Measurements from ENCODE around the gene U2AF2.

U2AF2 gene

GRCh38 chr19:55690769-55691545 lies 36.1 kb downstream of the U2AF2 start:
- H3K9me3 Mint-ChIP-seq: no peaks in the 10 kb centered on the region
- H3K36me3 Mint-ChIP-seq (ENCODE audit: low read depth): peaks cover 19% of the 10 kb centered on the region
- H3K27ac Mint-ChIP-seq: no peak overlapping the region
- H3K27me3 Mint-ChIP-seq: no peaks in the 10 kb centered on the region
- no peaks in the 10 kb centered on the region for H3K4me1 Mint-ChIP-seq (ENCODE audit: low read depth)
- H3K4me3 Mint-ChIP-seq: no peak overlapping the region

- Mint-ChIP-seq H3K27me3 (no peaks in the 10 kb centered on the region), H3K36me3 (ENCODE audit: low read depth) (peaks cover 13% of the 10 kb centered on the region), H3K4me1 (ENCODE audit: low read depth) (no peaks in the 10 kb centered on the region)
Measured at GRCh38 chr19:55691561-55692481, 37.0 kb downstream of the U2AF2 start.

GRCh38 chr19:55692681-55693081 lies 37.8 kb downstream of the U2AF2 start:
- no peaks in the 10 kb centered on the region for H3K4me1 Mint-ChIP-seq (ENCODE audit: low read depth)
- no peaks in the 10 kb centered on the region for H3K27me3 Mint-ChIP-seq
- no peak overlapping the region for H3K4me3 Mint-ChIP-seq
- H3K36me3 Mint-ChIP-seq (ENCODE audit: low read depth): peaks cover 18% of the 10 kb centered on the region
- no peak overlapping the region for H3K27ac Mint-ChIP-seq
- no peaks in the 10 kb centered on the region for H3K9me3 Mint-ChIP-seq

More at GRCh38 chr19:55691561-55692481, 37.0 kb downstream of the U2AF2 start:
- no peak overlapping the region for H3K4me3 Mint-ChIP-seq
- H3K9me3 Mint-ChIP-seq: no peaks in the 10 kb centered on the region
- no peak overlapping the region for H3K27ac Mint-ChIP-seq

- no peaks in the 10 kb centered on the region for H3K4me1 Mint-ChIP-seq (ENCODE audit: low read depth)
- H3K36me3 Mint-ChIP-seq (ENCODE audit: low read depth): peaks cover 20% of the 10 kb centered on the region
- no peak overlapping the region for H3K27ac Mint-ChIP-seq
Measured at GRCh38 chr19:55693336-55693974, 38.6 kb downstream of the U2AF2 start.

GRCh38 chr19:55694241-55694655 lies 39.4 kb downstream of the U2AF2 start:
- Mint-ChIP-seq H3K36me3 (ENCODE audit: low read depth) (peaks cover 25% of the 10 kb centered on the region), H3K9me3 (no peaks in the 10 kb centered on the region), H3K27me3 (no peaks in the 10 kb centered on the region), H3K4me3 (no peak overlapping the region), H3K4me1 (ENCODE audit: low read depth) (no peaks in the 10 kb centered on the region), H3K27ac (no peak overlapping the region)

More at GRCh38 chr19:55693336-55693974, 38.6 kb downstream of the U2AF2 start:
- Mint-ChIP-seq H3K4me3 (no peak overlapping the region), H3K27me3 (no peaks in the 10 kb centered on the region), H3K9me3 (no peaks in the 10 kb centered on the region)

- Mint-ChIP-seq H3K27me3 (no peaks in the 10 kb centered on the region), H3K4me3 (no peak overlapping the region), H3K36me3 (ENCODE audit: low read depth) (peaks cover 29% of the 10 kb centered on the region), H3K4me1 (ENCODE audit: low read depth) (no peaks in the 10 kb centered on the region), H3K9me3 (no peaks in the 10 kb centered on the region), H3K27ac (no peak overlapping the region)
Measured at GRCh38 chr19:55694656-55695491, 40.0 kb downstream of the U2AF2 start.

GRCh38 chr19:55695511-55696290 lies 40.9 kb downstream of the U2AF2 start:
- Mint-ChIP-seq H3K4me3 (no peak overlapping the region), H3K9me3 (no peaks in the 10 kb centered on the region), H3K4me1 (ENCODE audit: low read depth) (no peaks in the 10 kb centered on the region), H3K27me3 (no peaks in the 10 kb centered on the region), H3K27ac (no peak overlapping the region), H3K36me3 (ENCODE audit: low read depth) (peaks cover 34% of the 10 kb centered on the region)

GRCh38 chr19:55696301-55697068 lies 41.6 kb downstream of the U2AF2 start:
- H3K36me3 Mint-ChIP-seq (ENCODE audit: low read depth): peaks cover 37% of the 10 kb centered on the region
- H3K4me3 Mint-ChIP-seq: no peak overlapping the region
- no peaks in the 10 kb centered on the region for H3K9me3 Mint-ChIP-seq
- H3K4me1 Mint-ChIP-seq (ENCODE audit: low read depth): no peaks in the 10 kb centered on the region
- H3K27ac Mint-ChIP-seq: no peak overlapping the region
- H3K27me3 Mint-ChIP-seq: no peaks in the 10 kb centered on the region

GRCh38 chr19:55697069-55697440 lies 42.2 kb downstream of the U2AF2 start:
- H3K4me1 Mint-ChIP-seq (ENCODE audit: low read depth): no peaks in the 10 kb centered on the region
- H3K9me3 Mint-ChIP-seq: no peaks in the 10 kb centered on the region
- H3K4me3 Mint-ChIP-seq: no peak overlapping the region
- H3K27me3 Mint-ChIP-seq: no peaks in the 10 kb centered on the region
- peaks cover 39% of the 10 kb centered on the region for H3K36me3 Mint-ChIP-seq (ENCODE audit: low read depth)
- H3K27ac Mint-ChIP-seq: no peak overlapping the region

GRCh38 chr19:55697698-55698097 lies 42.9 kb downstream of the U2AF2 start:
- Mint-ChIP-seq H3K9me3 (no peaks in the 10 kb centered on the region), H3K4me3 (no peak overlapping the region), H3K36me3 (ENCODE audit: low read depth) (peaks cover 44% of the 10 kb centered on the region), H3K27ac (no peak overlapping the region), H3K4me1 (ENCODE audit: low read depth) (no peaks in the 10 kb centered on the region), H3K27me3 (no peaks in the 10 kb centered on the region)

GRCh38 chr19:55698256-55698655 lies 43.4 kb downstream of the U2AF2 start:
- H3K36me3 Mint-ChIP-seq (ENCODE audit: low read depth): peaks cover 43% of the 10 kb centered on the region
- no peak overlapping the region for H3K27ac Mint-ChIP-seq
- H3K4me3 Mint-ChIP-seq: no peak overlapping the region
- no peaks in the 10 kb centered on the region for H3K4me1 Mint-ChIP-seq (ENCODE audit: low read depth)
- no peaks in the 10 kb centered on the region for H3K27me3 Mint-ChIP-seq
- H3K9me3 Mint-ChIP-seq: no peaks in the 10 kb centered on the region

GRCh38 chr19:55699221-55699620 lies 44.4 kb downstream of the U2AF2 start:
- H3K9me3 Mint-ChIP-seq: no peaks in the 10 kb centered on the region
- peaks cover 42% of the 10 kb centered on the region for H3K36me3 Mint-ChIP-seq (ENCODE audit: low read depth)
- no peaks in the 10 kb centered on the region for H3K27me3 Mint-ChIP-seq
- H3K4me3 Mint-ChIP-seq: no peak overlapping the region
- no peak overlapping the region for H3K27ac Mint-ChIP-seq
- H3K4me1 Mint-ChIP-seq (ENCODE audit: low read depth): no peaks in the 10 kb centered on the region

GRCh38 chr19:55700813-55701212 lies 46.0 kb downstream of the U2AF2 start:
- no peaks in the 10 kb centered on the region for H3K9me3 Mint-ChIP-seq
- H3K27ac Mint-ChIP-seq: no peak overlapping the region
- no peaks in the 10 kb centered on the region for H3K27me3 Mint-ChIP-seq
- H3K4me1 Mint-ChIP-seq (ENCODE audit: low read depth): no peaks in the 10 kb centered on the region
- no peak overlapping the region for H3K4me3 Mint-ChIP-seq
- peaks cover 51% of the 10 kb centered on the region for H3K36me3 Mint-ChIP-seq (ENCODE audit: low read depth)
